ENCODE data around the gene CD244.

DNA sequence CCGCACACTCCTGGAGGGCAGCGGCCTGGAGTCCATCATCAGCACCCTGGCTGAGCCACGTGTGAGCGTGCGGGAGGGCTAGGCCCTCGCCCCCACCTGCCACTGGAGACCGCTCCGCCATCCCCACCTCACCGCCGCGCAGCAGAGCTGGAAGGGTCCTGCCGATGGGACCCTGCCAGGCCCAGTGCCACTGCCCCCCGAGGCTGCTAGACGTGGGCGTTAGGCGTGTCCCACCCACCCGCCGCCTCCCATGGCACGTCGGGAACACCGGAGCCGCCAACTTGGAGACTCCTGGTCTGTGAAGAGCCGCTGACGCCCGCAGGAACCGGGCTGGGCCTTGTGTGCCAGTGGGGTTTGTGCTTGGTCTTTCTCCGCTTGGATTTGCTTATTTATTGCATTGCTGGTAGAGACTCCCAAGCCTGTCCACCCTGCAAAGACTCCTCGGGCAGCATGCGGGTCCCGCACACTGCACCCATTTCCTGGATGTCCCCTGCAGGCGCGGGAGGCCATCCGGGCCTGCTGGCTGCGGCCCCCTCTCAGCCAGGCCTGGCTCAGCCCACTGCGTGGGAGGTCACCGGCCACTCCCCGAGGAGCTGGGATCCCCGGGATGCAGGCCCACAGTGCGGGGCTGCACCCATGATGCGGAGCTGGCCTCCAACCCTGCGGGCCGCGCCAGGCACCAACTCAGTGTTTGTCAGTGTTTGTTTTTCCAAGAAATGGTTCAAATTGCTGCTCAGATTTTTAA lies 60.7 kb downstream of the CD244 start:
- TF ChIP-seq, protein P1, sequence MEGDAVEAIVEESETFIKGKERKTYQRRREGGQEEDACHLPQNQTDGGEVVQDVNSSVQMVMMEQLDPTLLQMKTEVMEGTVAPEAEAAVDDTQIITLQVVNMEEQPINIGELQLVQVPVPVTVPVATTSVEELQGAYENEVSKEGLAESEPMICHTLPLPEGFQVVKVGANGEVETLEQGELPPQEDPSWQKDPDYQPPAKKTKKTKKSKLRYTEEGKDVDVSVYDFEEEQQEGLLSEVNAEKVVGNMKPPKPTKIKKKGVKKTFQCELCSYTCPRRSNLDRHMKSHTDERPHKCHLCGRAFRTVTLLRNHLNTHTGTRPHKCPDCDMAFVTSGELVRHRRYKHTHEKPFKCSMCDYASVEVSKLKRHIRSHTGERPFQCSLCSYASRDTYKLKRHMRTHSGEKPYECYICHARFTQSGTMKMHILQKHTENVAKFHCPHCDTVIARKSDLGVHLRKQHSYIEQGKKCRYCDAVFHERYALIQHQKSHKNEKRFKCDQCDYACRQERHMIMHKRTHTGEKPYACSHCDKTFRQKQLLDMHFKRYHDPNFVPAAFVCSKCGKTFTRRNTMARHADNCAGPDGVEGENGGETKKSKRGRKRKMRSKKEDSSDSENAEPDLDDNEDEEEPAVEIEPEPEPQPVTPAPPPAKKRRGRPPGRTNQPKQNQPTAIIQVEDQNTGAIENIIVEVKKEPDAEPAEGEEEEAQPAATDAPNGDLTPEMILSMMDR (IDR thresholded peaks at IDR 0.05): no peak
- no peak for TF ChIP-seq ZFX (IDR thresholded peaks at IDR 0.05; ENCODE audit: borderline replicate concordance)

Measured in 22Rv1 (cell line).